ENCODE data around the gene RHCE. TPM values are rescaled to one million over a fixed set of nuclear protein-coding genes. Genes with fewer than 3 reads are reported as not detected.
"Not testable (repeated sequence)": the region's sequence is repeated elsewhere in the genome, so short reads cannot be mapped to it uniquely, and the experiment has no call there.

RHCE gene
- total RNA-seq, 2 experiments from 2014 or later = 0.63 TPM; not detected in 1

DNA sequence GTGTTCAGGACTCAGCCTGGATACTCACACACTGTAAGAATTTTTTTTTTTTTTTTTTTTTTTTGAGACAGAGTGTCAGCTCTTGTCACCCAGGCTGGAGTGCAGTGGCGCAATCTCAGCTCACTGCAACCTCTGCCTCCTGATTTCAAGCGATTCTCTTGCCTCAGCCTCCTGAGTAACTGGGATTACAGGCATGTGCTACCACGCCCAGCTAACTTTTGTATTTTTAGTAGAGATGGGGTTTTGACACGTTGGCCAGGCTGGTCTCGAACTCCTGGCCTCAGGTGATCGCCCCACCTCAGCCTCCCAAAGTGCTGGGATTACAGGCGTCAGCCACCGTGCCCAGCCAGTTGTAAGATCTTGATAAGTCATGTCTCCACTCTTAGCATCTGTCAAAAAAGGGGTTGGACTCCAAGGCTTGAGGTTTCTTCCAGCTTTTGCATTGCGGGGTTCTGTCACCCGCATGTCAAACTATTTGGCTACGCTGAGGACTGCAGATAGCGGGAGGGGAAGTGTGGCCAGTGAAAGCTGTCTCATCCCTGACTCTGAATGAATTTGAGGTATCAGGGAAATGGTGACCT, 50.8 kb downstream of the RHCE start:
- POLR2A ChIA-PET; H3K9me2 ChIP-seq (ENCODE audit: insufficient read depth, low read length); H3K4me3 ChIP-seq (ENCODE audit: low read depth, low read length, poor library complexity, severe bottlenecking); H4K20me1 ChIP-seq (ENCODE audit: insufficient read depth, low read length); CTCF ChIA-PET (ENCODE audit: unreplicated experiment); intact Hi-C loops (cut with micrococcal nuclease; ENCODE audit: unreplicated experiment); H3K27ac ChIP-seq (ENCODE audit: low read depth, low read length, poor library complexity, severe bottlenecking); H2AFZ ChIP-seq (ENCODE audit: low read length); H3K79me2 ChIP-seq (ENCODE audit: insufficient read depth, low read depth, low read length); H3K4me1 ChIP-seq (ENCODE audit: insufficient read depth, low read length, poor library complexity, severe bottlenecking); H3K4me2 ChIP-seq (ENCODE audit: low read length); H3K36me3 ChIP-seq (ENCODE audit: insufficient read depth, low read length); BruUV-seq (replicated peaks); H3K9me3 ChIP-seq (ENCODE audit: low read length); DNase-seq (ENCODE audit: low spot score): not testable (repeated sequence)

DNA sequence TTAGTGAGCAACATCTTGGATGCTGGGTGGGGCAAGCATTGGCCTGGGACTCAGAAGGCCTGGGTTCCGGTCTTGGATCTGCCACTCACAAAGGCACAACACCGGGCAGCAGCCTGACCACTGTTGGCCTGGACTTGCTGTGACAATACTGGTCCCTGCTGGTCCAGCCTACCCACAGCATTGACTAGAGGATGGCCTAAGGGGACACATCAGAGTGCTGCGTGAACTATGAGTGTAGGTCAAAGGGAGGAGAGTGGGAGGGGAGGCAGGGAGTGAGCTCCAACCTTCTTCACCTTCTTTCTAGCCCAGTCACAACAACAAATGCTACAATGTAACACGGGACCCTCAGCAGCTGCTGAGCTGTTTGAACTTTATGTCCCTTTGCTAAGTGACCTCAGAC, 51.4 kb downstream of the RHCE start:
- Histone ChIP-seq H3K9me2 (ENCODE audit: insufficient read depth, low read length) (no peaks in the 10 kb centered on the region), H4K20me1 (ENCODE audit: insufficient read depth, low read length) (no peaks in the 10 kb centered on the region), H3K36me3 (ENCODE audit: insufficient read depth, low read length) (no peaks in the 10 kb centered on the region), H3K4me2 (ENCODE audit: low read length) (no peak overlapping the region), H3K9me3 (ENCODE audit: low read length) (no peaks in the 10 kb centered on the region), H3K4me1 (ENCODE audit: insufficient read depth, low read length, poor library complexity, severe bottlenecking) (no peaks in the 10 kb centered on the region), H3K4me3 (ENCODE audit: low read depth, low read length, poor library complexity, severe bottlenecking) (no peak overlapping the region), H3K79me2 (ENCODE audit: insufficient read depth, low read depth, low read length) (no peaks in the 10 kb centered on the region), H3K27ac (ENCODE audit: low read depth, low read length, poor library complexity, severe bottlenecking) (no peak overlapping the region), H2AFZ (ENCODE audit: low read length) (no peak overlapping the region)
- intact Hi-C loops (cut with micrococcal nuclease; ENCODE audit: unreplicated experiment) = no loop called here
- BruUV-seq (replicated peaks) = no TSS peak
- ChIA-PET POLR2A (no interaction called here), CTCF (ENCODE audit: unreplicated experiment) (no interaction called here)
- TF ChIP-seq EZH2phosphoT487 (IDR thresholded peaks at IDR 0.05; ENCODE audit: borderline replicate concordance, low read depth, low read length) = no peak
- TF ChIP-seq, protein P1, sequence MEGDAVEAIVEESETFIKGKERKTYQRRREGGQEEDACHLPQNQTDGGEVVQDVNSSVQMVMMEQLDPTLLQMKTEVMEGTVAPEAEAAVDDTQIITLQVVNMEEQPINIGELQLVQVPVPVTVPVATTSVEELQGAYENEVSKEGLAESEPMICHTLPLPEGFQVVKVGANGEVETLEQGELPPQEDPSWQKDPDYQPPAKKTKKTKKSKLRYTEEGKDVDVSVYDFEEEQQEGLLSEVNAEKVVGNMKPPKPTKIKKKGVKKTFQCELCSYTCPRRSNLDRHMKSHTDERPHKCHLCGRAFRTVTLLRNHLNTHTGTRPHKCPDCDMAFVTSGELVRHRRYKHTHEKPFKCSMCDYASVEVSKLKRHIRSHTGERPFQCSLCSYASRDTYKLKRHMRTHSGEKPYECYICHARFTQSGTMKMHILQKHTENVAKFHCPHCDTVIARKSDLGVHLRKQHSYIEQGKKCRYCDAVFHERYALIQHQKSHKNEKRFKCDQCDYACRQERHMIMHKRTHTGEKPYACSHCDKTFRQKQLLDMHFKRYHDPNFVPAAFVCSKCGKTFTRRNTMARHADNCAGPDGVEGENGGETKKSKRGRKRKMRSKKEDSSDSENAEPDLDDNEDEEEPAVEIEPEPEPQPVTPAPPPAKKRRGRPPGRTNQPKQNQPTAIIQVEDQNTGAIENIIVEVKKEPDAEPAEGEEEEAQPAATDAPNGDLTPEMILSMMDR (conservative IDR thresholded peaks at IDR 0.05; ENCODE audit: low read length) = no peak
- DNase-seq (ENCODE audit: low spot score) = no peak

DNA sequence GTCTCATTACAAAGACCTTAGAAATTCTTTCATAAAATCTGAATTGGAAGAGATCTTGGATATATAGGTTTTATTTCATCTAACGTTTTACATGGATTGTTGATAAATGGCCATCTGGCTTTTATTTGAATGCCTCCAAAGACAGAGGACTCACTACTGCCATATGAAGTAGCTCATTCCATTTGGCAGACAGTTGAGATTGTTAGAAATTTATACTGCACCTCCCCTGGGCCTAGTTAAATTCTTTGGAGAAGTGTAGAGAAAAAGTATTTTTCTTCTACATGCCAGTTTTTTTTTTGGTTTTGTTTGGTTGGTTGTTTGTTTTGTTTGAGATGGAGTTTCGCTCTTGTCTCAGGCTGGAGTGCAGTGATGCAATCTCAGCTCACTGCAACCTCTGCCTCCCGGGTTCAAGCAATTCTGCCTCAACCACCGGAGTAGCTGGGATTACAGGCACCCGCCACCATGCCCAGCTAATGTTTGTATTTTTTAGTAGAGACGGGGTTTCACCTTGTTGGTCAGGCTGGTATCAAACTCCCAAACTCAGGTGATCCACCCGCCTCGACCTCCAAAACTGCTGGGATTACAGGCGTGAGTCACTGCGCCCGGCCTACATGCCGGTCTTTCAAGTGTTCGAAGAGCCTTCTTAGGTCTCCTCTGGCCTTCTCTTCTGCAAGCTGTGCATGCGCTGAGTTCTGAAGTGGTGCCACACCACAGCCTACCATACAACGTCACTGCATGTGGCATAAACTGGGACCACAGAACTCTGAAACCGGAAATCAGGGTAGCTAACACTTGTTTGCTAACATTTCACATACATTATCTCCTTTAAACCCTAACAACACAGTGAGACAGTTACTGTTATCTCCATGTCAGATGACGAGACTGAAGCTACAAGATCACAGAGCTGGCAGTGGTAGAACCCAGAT, 57.7 kb downstream of the RHCE start:
- H3K4me1 ChIP-seq (ENCODE audit: insufficient read depth, low read length, poor library complexity, severe bottlenecking); H3K9me2 ChIP-seq (ENCODE audit: insufficient read depth, low read length); DNase-seq (ENCODE audit: low spot score); H4K20me1 ChIP-seq (ENCODE audit: insufficient read depth, low read length); H3K27ac ChIP-seq (ENCODE audit: low read depth, low read length, poor library complexity, severe bottlenecking); CTCF ChIA-PET (ENCODE audit: unreplicated experiment); H3K4me3 ChIP-seq (ENCODE audit: low read depth, low read length, poor library complexity, severe bottlenecking); intact Hi-C loops (cut with micrococcal nuclease; ENCODE audit: unreplicated experiment); H3K4me2 ChIP-seq (ENCODE audit: low read length); POLR2A ChIA-PET; BruUV-seq (replicated peaks); H3K9me3 ChIP-seq (ENCODE audit: low read length); H3K79me2 ChIP-seq (ENCODE audit: insufficient read depth, low read depth, low read length); H2AFZ ChIP-seq (ENCODE audit: low read length): not testable (repeated sequence)
- peaks cover 39% of the 10 kb centered on the region for H3K36me3 ChIP-seq (ENCODE audit: insufficient read depth, low read length)
